ENCODE measurements around the gene TRPM2. TPM values are rescaled to one million over a fixed set of nuclear protein-coding genes. Genes with fewer than 3 reads are reported as not detected.

The TRPM2 gene
- total RNA-seq, 1 experiment from 2014 or later, result 0.26 TPM

DNA sequence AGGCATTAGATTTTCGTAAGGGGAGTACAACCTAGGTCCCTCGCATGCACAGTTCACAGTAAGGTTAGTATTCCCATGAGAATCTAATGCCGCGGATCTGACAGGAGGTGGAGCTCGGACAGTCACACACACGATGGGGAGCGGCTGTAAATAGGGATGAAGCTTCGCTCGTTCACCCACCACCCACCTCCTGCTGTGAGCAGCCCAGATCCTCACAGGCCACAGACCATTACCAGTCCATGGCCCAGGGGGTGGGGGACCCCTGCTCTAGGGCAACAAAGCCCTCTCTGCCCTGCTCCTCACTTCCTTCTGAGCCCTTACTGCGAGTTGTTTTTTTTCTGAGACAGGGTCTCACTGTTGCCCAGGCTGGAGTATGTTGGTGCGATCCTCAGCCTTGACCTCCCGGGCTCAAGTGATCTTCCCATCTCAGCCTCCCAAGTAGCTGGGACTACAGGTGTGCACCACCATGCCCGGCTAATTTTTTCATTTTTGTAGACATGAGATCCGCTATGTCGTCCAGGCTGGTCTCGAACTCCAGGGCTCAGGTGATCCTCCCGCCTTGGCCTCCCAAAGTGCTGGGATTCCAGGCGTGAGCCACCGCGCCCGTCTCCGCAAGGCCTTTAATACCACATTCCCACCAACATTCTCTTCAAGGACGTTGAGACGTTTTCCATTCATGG is 21.3 kb downstream of the TRPM2 start:
- no peaks in the 10 kb centered on the region for H3K36me3 ChIP-seq (ENCODE audit: control insufficient read depth, insufficient read depth, low read length)
- in situ Hi-C loops (cut with HindIII; ENCODE audit: low pct_unique_long_range_greater_than_20kb, low sequenced_read_pairs) (no loop called here), intact Hi-C loops (cut with micrococcal nuclease; ENCODE audit: unreplicated experiment) (no loop called here)
- ChIA-PET CTCF (no interaction called here), POLR2A (no interaction called here)
- ATAC-seq, result no peak
- BruUV-seq (replicated peaks), result no TSS peak
- no peaks in the 10 kb centered on the region for H3K27me3 ChIP-seq (ENCODE audit: control insufficient read depth, insufficient read depth, low read length)
- no peak overlapping the region for H3K27ac ChIP-seq (ENCODE audit: low read length)
- TF ChIP-seq POLR2AphosphoS5 (IDR thresholded peaks at IDR 0.05; ENCODE audit: low read depth, low read length), result no peak
- no peak for TF ChIP-seq SIN3A (IDR thresholded peaks at IDR 0.05; ENCODE audit: borderline replicate concordance, insufficient read depth, low read depth, low read length)
- no peak for TF ChIP-seq TCF7L2 (IDR thresholded peaks at IDR 0.05; ENCODE audit: low read depth, low read length)
- TF ChIP-seq, protein P1, sequence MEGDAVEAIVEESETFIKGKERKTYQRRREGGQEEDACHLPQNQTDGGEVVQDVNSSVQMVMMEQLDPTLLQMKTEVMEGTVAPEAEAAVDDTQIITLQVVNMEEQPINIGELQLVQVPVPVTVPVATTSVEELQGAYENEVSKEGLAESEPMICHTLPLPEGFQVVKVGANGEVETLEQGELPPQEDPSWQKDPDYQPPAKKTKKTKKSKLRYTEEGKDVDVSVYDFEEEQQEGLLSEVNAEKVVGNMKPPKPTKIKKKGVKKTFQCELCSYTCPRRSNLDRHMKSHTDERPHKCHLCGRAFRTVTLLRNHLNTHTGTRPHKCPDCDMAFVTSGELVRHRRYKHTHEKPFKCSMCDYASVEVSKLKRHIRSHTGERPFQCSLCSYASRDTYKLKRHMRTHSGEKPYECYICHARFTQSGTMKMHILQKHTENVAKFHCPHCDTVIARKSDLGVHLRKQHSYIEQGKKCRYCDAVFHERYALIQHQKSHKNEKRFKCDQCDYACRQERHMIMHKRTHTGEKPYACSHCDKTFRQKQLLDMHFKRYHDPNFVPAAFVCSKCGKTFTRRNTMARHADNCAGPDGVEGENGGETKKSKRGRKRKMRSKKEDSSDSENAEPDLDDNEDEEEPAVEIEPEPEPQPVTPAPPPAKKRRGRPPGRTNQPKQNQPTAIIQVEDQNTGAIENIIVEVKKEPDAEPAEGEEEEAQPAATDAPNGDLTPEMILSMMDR (IDR thresholded peaks at IDR 0.05), result no peak
- TF ChIP-seq, protein P2, sequence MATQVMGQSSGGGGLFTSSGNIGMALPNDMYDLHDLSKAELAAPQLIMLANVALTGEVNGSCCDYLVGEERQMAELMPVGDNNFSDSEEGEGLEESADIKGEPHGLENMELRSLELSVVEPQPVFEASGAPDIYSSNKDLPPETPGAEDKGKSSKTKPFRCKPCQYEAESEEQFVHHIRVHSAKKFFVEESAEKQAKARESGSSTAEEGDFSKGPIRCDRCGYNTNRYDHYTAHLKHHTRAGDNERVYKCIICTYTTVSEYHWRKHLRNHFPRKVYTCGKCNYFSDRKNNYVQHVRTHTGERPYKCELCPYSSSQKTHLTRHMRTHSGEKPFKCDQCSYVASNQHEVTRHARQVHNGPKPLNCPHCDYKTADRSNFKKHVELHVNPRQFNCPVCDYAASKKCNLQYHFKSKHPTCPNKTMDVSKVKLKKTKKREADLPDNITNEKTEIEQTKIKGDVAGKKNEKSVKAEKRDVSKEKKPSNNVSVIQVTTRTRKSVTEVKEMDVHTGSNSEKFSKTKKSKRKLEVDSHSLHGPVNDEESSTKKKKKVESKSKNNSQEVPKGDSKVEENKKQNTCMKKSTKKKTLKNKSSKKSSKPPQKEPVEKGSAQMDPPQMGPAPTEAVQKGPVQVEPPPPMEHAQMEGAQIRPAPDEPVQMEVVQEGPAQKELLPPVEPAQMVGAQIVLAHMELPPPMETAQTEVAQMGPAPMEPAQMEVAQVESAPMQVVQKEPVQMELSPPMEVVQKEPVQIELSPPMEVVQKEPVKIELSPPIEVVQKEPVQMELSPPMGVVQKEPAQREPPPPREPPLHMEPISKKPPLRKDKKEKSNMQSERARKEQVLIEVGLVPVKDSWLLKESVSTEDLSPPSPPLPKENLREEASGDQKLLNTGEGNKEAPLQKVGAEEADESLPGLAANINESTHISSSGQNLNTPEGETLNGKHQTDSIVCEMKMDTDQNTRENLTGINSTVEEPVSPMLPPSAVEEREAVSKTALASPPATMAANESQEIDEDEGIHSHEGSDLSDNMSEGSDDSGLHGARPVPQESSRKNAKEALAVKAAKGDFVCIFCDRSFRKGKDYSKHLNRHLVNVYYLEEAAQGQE (IDR thresholded peaks at IDR 0.05; ENCODE audit: insufficient read depth in 1 of 2, low read depth in 2 of 2, low read length in 1 of 2), result no peak
- no peaks in the 10 kb centered on the region for H3K4me1 ChIP-seq (ENCODE audit: control insufficient read depth, insufficient read depth, low read length)
- H3K4me3 ChIP-seq (ENCODE audit: low read depth in 2 of 2, low read length in 2 of 2), result no peak overlapping the region
- no peaks in the 10 kb centered on the region for H3K9me3 ChIP-seq (ENCODE audit: control insufficient read depth, insufficient read depth, low read depth, low read length)
- no peak for DNase-seq (ENCODE audit: low read depth, low spot score)

DNA sequence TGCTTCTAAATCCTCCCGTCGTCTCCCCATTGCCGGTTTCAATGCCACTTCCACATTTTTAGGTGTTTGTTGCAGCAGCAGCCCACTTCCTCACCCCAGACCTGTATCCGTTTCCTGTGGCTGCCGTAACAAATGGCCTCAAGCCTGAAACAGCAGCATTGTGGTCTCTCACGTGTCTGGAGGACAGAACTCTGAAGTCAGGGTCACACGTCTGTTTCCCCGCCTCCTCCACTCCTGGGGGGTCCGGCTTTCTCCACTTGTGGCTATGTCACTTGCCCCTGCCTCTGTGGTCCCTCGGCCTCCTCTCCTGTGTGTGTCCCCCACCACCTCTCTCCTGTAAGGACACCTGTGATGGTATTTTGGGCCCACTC is 21.8 kb downstream of the TRPM2 start:
- no peaks in the 10 kb centered on the region for H3K27me3 ChIP-seq (ENCODE audit: control insufficient read depth, insufficient read depth, low read length)
- no peak for DNase-seq (ENCODE audit: low read depth, low spot score)
- ChIA-PET CTCF (no interaction called here), POLR2A (no interaction called here)
- no TSS peak for BruUV-seq (replicated peaks)
- in situ Hi-C loops (cut with HindIII; ENCODE audit: low pct_unique_long_range_greater_than_20kb, low sequenced_read_pairs) (no loop called here), intact Hi-C loops (cut with micrococcal nuclease; ENCODE audit: unreplicated experiment) (no loop called here)
- TF ChIP-seq TCF7L2 (IDR thresholded peaks at IDR 0.05; ENCODE audit: low read depth, low read length), result no peak
- TF ChIP-seq SIN3A (IDR thresholded peaks at IDR 0.05; ENCODE audit: borderline replicate concordance, insufficient read depth, low read depth, low read length), result no peak
- TF ChIP-seq, protein P1 (IDR thresholded peaks at IDR 0.05), result no peak
- TF ChIP-seq, protein P2 (IDR thresholded peaks at IDR 0.05; ENCODE audit: insufficient read depth in 1 of 2, low read depth in 2 of 2, low read length in 1 of 2), result no peak
- TF ChIP-seq POLR2AphosphoS5 (IDR thresholded peaks at IDR 0.05; ENCODE audit: low read depth, low read length), result no peak
- no peak overlapping the region for H3K27ac ChIP-seq (ENCODE audit: low read length)
- ATAC-seq, result no peak
- H3K4me1 ChIP-seq (ENCODE audit: control insufficient read depth, insufficient read depth, low read length), result no peaks in the 10 kb centered on the region
- no peaks in the 10 kb centered on the region for H3K9me3 ChIP-seq (ENCODE audit: control insufficient read depth, insufficient read depth, low read depth, low read length)
- no peaks in the 10 kb centered on the region for H3K36me3 ChIP-seq (ENCODE audit: control insufficient read depth, insufficient read depth, low read length)
- H3K4me3 ChIP-seq (ENCODE audit: low read depth in 2 of 2, low read length in 2 of 2), result no peak overlapping the region
